IPS-15b (cell line): ENCODE results near the gene PADI1.

Source experiments
- H3K27me3 ChIP-seq: one replicate; pipeline ENCODE4 v1.6.1; 2013; ENCODE audit warnings: low read length; ENCODE audit not compliant: control insufficient read depth, insufficient read depth
- H3K36me3 ChIP-seq: one replicate; pipeline ENCODE4 v1.6.1; 2013; ENCODE audit warnings: low read length; ENCODE audit not compliant: control insufficient read depth, insufficient read depth
- H3K4me1 ChIP-seq: one replicate; pipeline ENCODE4 v1.6.1; 2013; ENCODE audit warnings: mild to moderate bottlenecking, low read length; ENCODE audit not compliant: control insufficient read depth, insufficient read depth
- H3K4me3 ChIP-seq: one replicate; pipeline ENCODE4 v1.5.1; 2013; ENCODE audit warnings: low read depth, low read length
- H3K9ac ChIP-seq: one replicate; pipeline ENCODE4 v1.6.1; 2013; ENCODE audit warnings: low read depth, mild to moderate bottlenecking, low read length
- H3K9me3 ChIP-seq: one replicate; pipeline ENCODE4 v1.6.1; 2013; ENCODE audit warnings: mild to moderate bottlenecking, low read length; ENCODE audit not compliant: control insufficient read depth, insufficient read depth

PADI1 gene

GRCh38 chr1:17287130-17287776, 82.3 kb downstream of the PADI1 start:
- Histone ChIP-seq H3K4me3 (no peak overlapping the region), H3K9me3 (no peaks in the 10 kb centered on the region), H3K27me3 (no peaks in the 10 kb centered on the region)

GRCh38 chr1:17289721-17290120, 84.8 kb downstream of the PADI1 start:
- H3K9me3 ChIP-seq: no peaks in the 10 kb centered on the region
- no peaks in the 10 kb centered on the region for H3K4me1 ChIP-seq
- H3K4me3 ChIP-seq: no peak overlapping the region
- H3K27me3 ChIP-seq: no peaks in the 10 kb centered on the region
- no peaks in the 10 kb centered on the region for H3K36me3 ChIP-seq
- no peak overlapping the region for H3K9ac ChIP-seq

More at GRCh38 chr1:17287130-17287776, 82.3 kb downstream of the PADI1 start:
- Histone ChIP-seq H3K36me3 (no peaks in the 10 kb centered on the region), H3K4me1 (no peaks in the 10 kb centered on the region), H3K9ac (no peak overlapping the region)

DNA sequence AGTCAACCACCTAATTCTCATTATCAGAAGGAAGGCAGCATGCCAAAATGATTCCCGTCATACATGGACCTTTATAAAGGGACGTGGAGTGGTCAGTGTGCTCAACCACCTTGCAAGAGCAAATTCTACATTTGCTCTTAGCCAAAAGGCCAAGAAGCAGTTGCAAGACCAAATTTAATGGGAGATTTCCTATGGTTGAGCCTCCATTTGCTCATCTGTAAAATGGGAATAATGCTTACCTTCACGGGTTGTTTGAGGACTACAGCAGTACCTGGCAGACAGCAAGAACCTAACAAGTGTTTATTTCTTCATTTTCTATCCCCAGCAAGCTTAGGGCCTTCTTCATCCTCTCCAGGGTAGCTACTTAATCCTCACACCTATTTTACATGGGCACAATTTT, 85.6 kb downstream of the PADI1 start:
- Histone ChIP-seq H3K9ac (no peak overlapping the region), H3K4me3 (no peak overlapping the region), H3K27me3 (no peaks in the 10 kb centered on the region), H3K4me1 (no peaks in the 10 kb centered on the region), H3K9me3 (no peaks in the 10 kb centered on the region), H3K36me3 (no peaks in the 10 kb centered on the region)

DNA sequence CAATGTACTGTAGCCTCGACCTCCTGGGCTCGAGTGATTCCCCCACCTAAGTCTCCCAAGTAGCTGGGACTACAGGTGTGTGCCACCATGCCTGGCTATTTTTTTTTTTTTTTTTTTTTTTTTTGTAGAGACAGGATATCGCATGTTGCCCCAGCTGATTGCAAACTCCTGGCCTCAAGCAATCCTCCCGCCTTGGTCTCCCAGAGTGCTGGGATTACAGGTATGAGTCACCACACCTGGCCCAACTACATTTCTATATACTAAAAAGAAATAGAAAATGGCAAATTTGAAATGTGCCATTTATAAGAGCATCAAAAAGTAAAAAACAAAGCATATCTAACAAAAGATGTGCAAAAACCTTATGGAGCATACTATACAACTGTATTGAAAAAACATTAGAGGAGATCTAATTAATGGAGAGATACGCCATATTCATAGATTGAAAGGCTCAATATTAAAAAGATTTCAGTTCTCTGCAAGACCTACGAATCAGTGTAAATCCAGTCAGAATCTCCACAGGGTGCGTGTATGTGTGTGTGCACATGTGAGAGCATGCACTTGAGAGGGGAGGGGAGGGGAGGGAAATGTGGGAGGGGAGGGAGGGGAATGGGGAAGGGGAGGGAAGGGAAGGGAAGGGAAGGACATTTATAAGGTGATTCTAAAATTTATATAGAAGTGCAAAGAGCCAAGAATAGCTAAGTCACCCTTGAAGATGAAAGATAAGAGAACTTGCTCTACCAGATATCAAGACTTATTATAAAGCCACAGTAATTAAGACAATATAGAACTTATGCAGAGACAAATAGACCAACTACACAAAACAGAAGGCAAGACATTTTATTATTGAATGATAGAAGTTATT, 87.6 kb downstream of the PADI1 start:
- H3K9ac ChIP-seq: no peak overlapping the region
- no peaks in the 10 kb centered on the region for H3K9me3 ChIP-seq
- no peaks in the 10 kb centered on the region for H3K36me3 ChIP-seq
- no peaks in the 10 kb centered on the region for H3K4me1 ChIP-seq
- no peak overlapping the region for H3K4me3 ChIP-seq
- H3K27me3 ChIP-seq: no peaks in the 10 kb centered on the region

DNA sequence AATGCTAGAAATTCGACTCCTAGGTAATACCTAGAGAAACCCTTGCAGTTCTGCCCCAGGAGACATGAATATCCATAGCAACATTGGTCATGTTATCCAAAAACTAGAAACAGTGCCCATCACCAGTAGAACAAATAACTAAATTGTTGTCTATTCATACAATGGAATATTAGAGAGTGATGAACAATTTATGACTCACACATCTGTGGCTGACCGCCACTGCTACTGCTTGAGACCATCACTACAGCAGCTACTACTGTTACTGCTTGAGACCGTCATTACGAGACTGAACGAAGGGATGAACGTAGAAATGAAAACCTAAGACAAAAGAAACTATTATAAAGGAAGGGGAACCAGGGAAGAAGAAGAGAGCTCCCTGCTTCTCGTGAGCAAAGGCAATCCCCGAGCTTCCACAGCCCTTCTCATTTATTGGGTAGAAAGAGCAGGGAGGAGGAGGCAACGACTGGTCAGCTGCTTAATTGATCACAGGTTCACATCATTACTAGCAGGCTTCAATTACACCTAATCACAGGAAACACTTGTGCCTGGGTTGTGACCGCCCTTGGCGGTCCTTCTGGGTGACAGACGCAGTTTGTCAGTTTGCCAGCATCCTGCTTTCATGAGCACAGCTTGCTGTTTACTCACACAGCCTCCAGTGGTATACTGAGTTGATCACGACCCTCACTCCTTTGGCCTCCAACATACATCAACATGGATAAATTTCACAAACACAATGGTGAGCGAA, 88.9 kb downstream of the PADI1 start:
- Histone ChIP-seq H3K4me3 (no peak overlapping the region), H3K9me3 (no peaks in the 10 kb centered on the region), H3K27me3 (no peaks in the 10 kb centered on the region), H3K9ac (no peak overlapping the region), H3K4me1 (no peaks in the 10 kb centered on the region), H3K36me3 (no peaks in the 10 kb centered on the region)

DNA sequence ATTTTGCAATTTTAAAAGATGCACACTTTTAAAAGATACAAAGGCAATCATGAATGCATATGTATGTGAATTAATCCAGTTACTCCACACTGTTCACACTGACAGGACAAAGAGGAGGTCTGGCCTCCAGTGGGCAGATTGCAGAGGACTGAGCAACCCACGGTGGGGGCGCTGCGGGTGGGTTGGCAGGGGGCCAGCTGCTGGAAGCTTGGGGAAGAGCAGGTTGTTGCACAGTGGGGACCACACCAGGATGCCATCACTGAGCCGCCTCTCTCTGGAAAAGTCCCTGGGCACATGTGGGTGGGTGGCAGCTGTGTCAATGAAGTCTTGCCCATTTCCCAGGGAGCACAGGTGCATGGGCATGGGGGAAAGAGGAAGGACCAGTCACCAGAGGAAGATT, 90.4 kb downstream of the PADI1 start:
- no peaks in the 10 kb centered on the region for H3K4me1 ChIP-seq
- no peak overlapping the region for H3K4me3 ChIP-seq
- no peak overlapping the region for H3K9ac ChIP-seq
- no peaks in the 10 kb centered on the region for H3K36me3 ChIP-seq
- H3K27me3 ChIP-seq: no peaks in the 10 kb centered on the region
- H3K9me3 ChIP-seq: no peaks in the 10 kb centered on the region
